ENCODE data around the gene HSD17B11.
"Not testable (repeated sequence)": the region's sequence is repeated elsewhere in the genome, so short reads cannot be mapped to it uniquely, and the experiment has no call there.

Gene HSD17B11

GRCh38 chr4:87299898-87300297, 91.1 kb downstream of the HSD17B11 start:
- DNase-seq, result no peak

GRCh38 chr4:87298362-87298761, 92.6 kb downstream of the HSD17B11 start:
- DNase-seq, result no peak

GRCh38 chr4:87294911-87295310, 96.1 kb downstream of the HSD17B11 start:
- not testable (repeated sequence) for DNase-seq

- DNase-seq, result not testable (repeated sequence)
Measured at GRCh38 chr4:87293889-87294288, 97.1 kb downstream of the HSD17B11 start.

- DNase-seq, result no peak
Measured at GRCh38 chr4:87286970-87287369, 104.0 kb downstream of the HSD17B11 start.
